MCF 10A (cell line): ENCODE results near the gene CACNG4. TPM values are rescaled to one million over a fixed set of nuclear protein-coding genes. Genes with fewer than 3 reads are reported as not detected.

Experiments used
- BruUV-seq: library from RNA; stranded (reverse); fragments of 400-500 nt; replicated peaks from 2 replicates; lab custom pipeline; 2021; lab: Mats Ljungman, UMichigan
- CTCF ChIA-PET: fragments of 300-600 bp; sonication (Branson Sonifier 250); formaldehyde crosslinking; extraction: SDS; loops from one replicate; lab custom pipeline; 2021; ENCODE audit warnings: antibody characterized with exemption, inconsistent platforms; lab: Yijun Ruan, JAX
- POLR2A ChIA-PET: fragments of 300-600, 350-650 bp; sonication (Branson Sonifier 250); formaldehyde crosslinking; extraction: SDS; loops from one replicate; lab custom pipeline; 2020; ENCODE audit warnings: antibody characterized with exemption, inconsistent platforms; lab: Yijun Ruan, JAX
- DNase-seq: peaks from one replicate; pipeline ENCODE4 v3.0.0-alpha.2; 2018; ENCODE audit not compliant: unreplicated experiment
- H3K27ac Mint-ChIP-seq: one replicate; pipeline ENCODE4 v1.8.0; 2022; ENCODE audit warnings: mild to moderate bottlenecking, low read depth, mixed read lengths; ENCODE audit not compliant: unreplicated experiment
- H3K27me3 Mint-ChIP-seq: one replicate; pipeline ENCODE4 v1.8.0; 2022; ENCODE audit warnings: mixed read lengths; ENCODE audit not compliant: insufficient read depth, unreplicated experiment
- H3K36me3 Mint-ChIP-seq: one replicate; pipeline ENCODE4 v1.8.0; 2022; ENCODE audit warnings: mild to moderate bottlenecking, moderate library complexity, mixed read lengths; ENCODE audit not compliant: insufficient read depth, unreplicated experiment
- H3K4me1 Mint-ChIP-seq: one replicate; pipeline ENCODE4 v1.8.0; 2022; ENCODE audit warnings: mixed read lengths; ENCODE audit not compliant: insufficient read depth, unreplicated experiment
- H3K4me3 Mint-ChIP-seq: one replicate; pipeline ENCODE4 v1.8.0; 2022; ENCODE audit warnings: mild to moderate bottlenecking, moderate library complexity, mixed read lengths; ENCODE audit not compliant: unreplicated experiment
- H3K9me3 Mint-ChIP-seq: one replicate; pipeline ENCODE4 v1.8.0; 2022; ENCODE audit warnings: mixed read lengths; ENCODE audit not compliant: unreplicated experiment
- intact Hi-C: fragments of 100-400 bp; cut with micrococcal nuclease; formaldehyde crosslinking; loops from 2 replicates; pipeline ENCODE4 v1.14.1; 2022
- total RNA-seq: library from RNA; stranded (reverse); gene quantifications from 2 replicates; pipeline ENCODE4 v1.2.3, GENCODE V29; 2022
- TF ChIP-seq, protein P1 (sequence below): fragments of 200-600 bp; IDR thresholded peaks from one replicate; pipeline ENCODE4 v1.8.0; 2022; ENCODE audit warnings: antibody characterized with exemption, mild to moderate bottlenecking; ENCODE audit not compliant: unreplicated experiment

Gene CACNG4
- total RNA-seq, 1 experiment from 2014 or later: not detected

DNA sequence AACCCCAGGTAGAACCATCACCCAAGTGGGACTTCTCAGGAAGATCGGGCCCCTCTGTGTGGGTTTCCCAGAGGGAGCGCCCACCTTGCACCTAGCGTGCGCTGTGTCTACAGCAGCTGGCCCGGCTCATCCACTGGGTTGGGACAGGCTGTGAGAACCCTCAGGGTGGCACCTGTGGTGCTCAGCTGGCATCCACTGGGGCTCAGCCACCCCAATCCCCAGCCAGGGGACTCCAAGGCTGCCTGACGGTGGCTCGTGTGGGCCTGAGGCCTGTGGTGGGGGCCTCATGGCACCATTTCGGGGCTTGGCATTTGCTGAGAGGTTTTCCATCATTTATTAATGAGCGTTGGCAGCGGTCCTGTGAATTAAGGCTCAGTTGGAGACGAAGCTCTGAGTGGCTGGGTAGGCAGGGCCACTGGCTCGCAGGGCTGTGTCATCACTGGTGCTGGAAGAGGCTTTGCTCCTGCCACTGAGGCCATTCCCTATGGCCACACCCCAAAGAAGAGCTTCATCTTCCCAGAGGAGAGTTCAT is 28.5 kb downstream of the CACNG4 start:
- BruUV-seq: no TSS peak
- intact Hi-C loops: no loop called here
- DNase-seq: no peak
- Mint-ChIP-seq H3K9me3 (no peaks in the 10 kb centered on the region), H3K36me3 (no peaks in the 10 kb centered on the region), H3K27ac (no peak overlapping the region), H3K4me3 (no peak overlapping the region), H3K4me1 (no peaks in the 10 kb centered on the region), H3K27me3 (peaks cover 36% of the 10 kb centered on the region)
- TF ChIP-seq, protein P1, sequence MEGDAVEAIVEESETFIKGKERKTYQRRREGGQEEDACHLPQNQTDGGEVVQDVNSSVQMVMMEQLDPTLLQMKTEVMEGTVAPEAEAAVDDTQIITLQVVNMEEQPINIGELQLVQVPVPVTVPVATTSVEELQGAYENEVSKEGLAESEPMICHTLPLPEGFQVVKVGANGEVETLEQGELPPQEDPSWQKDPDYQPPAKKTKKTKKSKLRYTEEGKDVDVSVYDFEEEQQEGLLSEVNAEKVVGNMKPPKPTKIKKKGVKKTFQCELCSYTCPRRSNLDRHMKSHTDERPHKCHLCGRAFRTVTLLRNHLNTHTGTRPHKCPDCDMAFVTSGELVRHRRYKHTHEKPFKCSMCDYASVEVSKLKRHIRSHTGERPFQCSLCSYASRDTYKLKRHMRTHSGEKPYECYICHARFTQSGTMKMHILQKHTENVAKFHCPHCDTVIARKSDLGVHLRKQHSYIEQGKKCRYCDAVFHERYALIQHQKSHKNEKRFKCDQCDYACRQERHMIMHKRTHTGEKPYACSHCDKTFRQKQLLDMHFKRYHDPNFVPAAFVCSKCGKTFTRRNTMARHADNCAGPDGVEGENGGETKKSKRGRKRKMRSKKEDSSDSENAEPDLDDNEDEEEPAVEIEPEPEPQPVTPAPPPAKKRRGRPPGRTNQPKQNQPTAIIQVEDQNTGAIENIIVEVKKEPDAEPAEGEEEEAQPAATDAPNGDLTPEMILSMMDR: no peak
- CTCF ChIA-PET: no interaction called here
- POLR2A ChIA-PET: no interaction called here

DNA sequence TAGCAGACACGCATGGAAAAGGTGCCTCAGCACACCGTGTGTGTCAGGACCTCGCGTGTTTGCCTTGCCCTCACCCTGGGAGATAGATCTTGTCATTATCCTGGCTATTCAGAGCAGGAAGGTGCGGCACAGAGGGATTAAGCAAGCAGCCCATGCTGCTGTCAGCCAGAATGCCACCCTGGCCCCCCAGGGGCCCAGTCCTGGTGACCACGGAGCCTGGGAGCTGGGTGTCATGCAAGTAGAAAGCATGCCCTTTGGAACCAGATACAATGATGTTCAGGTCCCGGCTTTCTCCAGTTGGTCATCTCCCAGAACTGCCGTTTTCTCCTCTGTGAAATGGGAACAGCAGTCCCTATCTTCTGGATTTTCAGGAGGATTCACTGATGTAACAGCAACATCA is 29.9 kb downstream of the CACNG4 start:
- TF ChIP-seq, protein P1: no peak
- H3K27ac Mint-ChIP-seq: no peak overlapping the region
- H3K4me1 Mint-ChIP-seq: no peaks in the 10 kb centered on the region
- H3K36me3 Mint-ChIP-seq: no peaks in the 10 kb centered on the region
- H3K9me3 Mint-ChIP-seq: no peaks in the 10 kb centered on the region
- no TSS peak for BruUV-seq
- ChIA-PET POLR2A (no interaction called here), CTCF (no interaction called here)
- H3K4me3 Mint-ChIP-seq: no peak overlapping the region
- H3K27me3 Mint-ChIP-seq: peaks cover 34% of the 10 kb centered on the region
- DNase-seq: no peak
- intact Hi-C loops: no loop called here

DNA sequence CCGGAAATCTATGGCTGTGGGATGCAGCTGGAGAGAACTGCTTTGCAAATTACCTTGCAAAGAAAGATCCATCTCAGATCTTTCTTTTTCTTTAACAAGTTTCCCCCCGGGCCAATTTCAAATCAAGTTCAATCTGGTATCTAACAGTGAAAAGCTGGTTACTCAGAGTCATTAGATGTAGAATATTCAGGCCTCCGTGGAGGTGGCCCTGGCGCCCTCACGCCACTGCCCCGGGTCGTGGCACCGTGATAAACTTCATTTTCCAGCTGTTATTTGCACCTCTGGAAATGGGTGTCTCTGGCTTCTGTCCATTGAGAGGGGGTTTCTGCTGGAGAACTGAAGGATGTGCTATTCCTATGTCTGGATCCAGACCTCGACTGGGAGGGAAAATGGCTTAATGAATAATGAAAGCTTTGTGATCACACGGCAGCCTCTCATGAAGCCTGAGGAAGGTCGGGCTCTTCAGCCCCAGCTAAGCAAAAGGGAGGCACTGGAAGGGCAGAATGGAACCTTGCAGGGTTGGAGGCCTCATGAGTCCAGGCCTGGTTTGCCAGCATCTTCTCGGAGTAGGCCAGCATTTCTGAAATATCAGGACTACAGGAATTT is 30.5 kb downstream of the CACNG4 start:
- H3K9me3 Mint-ChIP-seq: no peaks in the 10 kb centered on the region
- no peaks in the 10 kb centered on the region for H3K4me1 Mint-ChIP-seq
- H3K27me3 Mint-ChIP-seq: peaks cover 34% of the 10 kb centered on the region
- ChIA-PET POLR2A (no interaction called here), CTCF (no interaction called here)
- H3K27ac Mint-ChIP-seq: no peak overlapping the region
- no TSS peak for BruUV-seq
- H3K4me3 Mint-ChIP-seq: no peak overlapping the region
- intact Hi-C loops: no loop called here
- TF ChIP-seq, protein P1: no peak
- no peak for DNase-seq
- no peaks in the 10 kb centered on the region for H3K36me3 Mint-ChIP-seq

DNA sequence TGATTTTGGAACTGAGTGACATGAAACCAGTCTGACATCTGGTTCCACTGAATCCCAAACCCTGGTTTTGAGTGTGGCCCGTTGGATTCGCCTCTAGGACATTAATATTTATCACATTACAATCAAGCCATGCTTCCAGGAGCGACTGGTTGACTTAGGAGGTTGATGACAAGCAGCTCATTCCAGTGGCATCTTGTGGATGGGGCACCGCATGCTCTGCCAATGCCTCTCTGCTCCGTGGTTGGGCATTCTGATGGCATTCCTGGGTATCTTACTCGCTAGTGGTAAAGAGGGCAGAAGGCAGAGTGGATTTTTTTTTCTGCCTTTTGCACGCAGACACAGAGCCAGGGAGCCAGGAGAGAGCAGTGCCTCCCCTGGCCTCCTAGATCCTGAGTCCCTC is 31.4 kb downstream of the CACNG4 start:
- Mint-ChIP-seq H3K27me3 (peaks cover 30% of the 10 kb centered on the region), H3K9me3 (no peaks in the 10 kb centered on the region)
- TF ChIP-seq, protein P1: no peak

More for the DNA sequence above, 31.4 kb downstream of the CACNG4 start:
- no peak for DNase-seq
- Mint-ChIP-seq H3K36me3 (no peaks in the 10 kb centered on the region), H3K27ac (no peak overlapping the region), H3K4me1 (no peaks in the 10 kb centered on the region), H3K4me3 (no peak overlapping the region)
- POLR2A ChIA-PET: no interaction called here
- no TSS peak for BruUV-seq
- CTCF ChIA-PET: no interaction called here
- intact Hi-C loops: no loop called here
